ENCODE results near the gene ST7. TPM values are rescaled to one million over a fixed set of nuclear protein-coding genes. Genes with fewer than 3 reads are reported as not detected.

ST7 gene
- total and polyA plus RNA-seq, 2 of the 8 experiments (the other 6 are each of a cell fraction or from before 2014, with no cell fraction given) = 16.3 to 18.0 TPM

GRCh38 chr7:117083648-117084047 lies 130.3 kb downstream of the ST7 start (continued):
- TF ChIP-seq ATF3 (IDR thresholded peaks at IDR 0.05; ENCODE audit: insufficient read depth, low read depth, low read length) = no peak
- no peak for TF ChIP-seq JUN (IDR thresholded peaks at IDR 0.05; ENCODE audit: low read depth, low read length)
- no peak for TF ChIP-seq KDM1A (IDR thresholded peaks at IDR 0.05; ENCODE audit: borderline replicate concordance, low read length)
- TF ChIP-seq TEAD4 (IDR thresholded peaks at IDR 0.05; ENCODE audit: low read depth, low read length) = no peak
- TF ChIP-seq RFX5 (IDR thresholded peaks at IDR 0.05; ENCODE audit: borderline replicate concordance, low read depth, low read length) = no peak

Data from H1 (cell line).